Esophagus squamous epithelium (tissue), 4 donors: Measurements from ENCODE around the gene DIPK1B.

Experiments used
- POLR2A ChIP-seq, 4 donors: fragments of 450-650 bp; IDR thresholded peaks; one replicate each; pipeline ENCODE4 v1.6.1; 2017; ENCODE audit warnings: antibody characterized with exemption in 4 of 4, mild to moderate bottlenecking in 4 of 4, moderate library complexity in 3 of 4
- TF ChIP-seq, protein P1 (sequence below), 6 experiments: fragments of 450-650 bp in 4 of 6; fragments of 200-600 bp in 2 of 6; sonication (generic) in 2 of 6; IDR thresholded peaks; one replicate each; pipeline ENCODE4 v1.5.1; 2016 to 2019; ENCODE audit warnings: antibody characterized with exemption in 6 of 6, mild to moderate bottlenecking in 4 of 6, moderate library complexity in 4 of 6

DNA sequence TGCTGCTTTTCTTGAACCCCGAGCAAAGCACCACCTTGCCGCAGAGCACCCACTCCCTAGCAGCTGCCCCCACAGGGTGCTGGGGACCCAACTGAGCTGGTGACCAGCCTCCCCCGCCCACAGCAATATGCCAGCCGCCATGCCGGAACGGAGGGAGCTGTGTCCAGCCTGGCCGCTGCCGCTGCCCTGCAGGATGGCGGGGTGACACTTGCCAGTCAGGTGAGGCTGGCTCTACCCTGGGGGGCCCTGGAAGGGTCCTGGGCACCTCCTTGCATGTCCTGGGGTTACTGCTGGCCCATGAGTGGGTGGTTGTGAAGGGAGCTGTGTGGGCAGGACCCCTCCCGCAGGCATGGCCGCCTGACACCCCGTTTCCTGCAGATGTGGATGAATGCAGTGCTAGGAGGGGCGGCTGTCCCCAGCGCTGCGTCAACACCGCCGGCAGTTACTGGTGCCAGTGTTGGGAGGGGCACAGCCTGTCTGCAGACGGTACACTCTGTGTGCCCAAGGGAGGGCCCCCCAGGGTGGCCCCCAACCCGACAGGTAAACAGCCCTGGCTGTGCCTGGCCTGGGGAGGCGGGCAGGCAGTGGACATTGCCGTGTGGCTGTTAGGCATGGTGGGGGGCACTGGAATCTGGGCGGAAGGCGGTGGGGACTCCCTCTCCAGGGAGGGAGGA lies 42.4 kb upstream of the DIPK1B start:
- TF ChIP-seq, protein P1, sequence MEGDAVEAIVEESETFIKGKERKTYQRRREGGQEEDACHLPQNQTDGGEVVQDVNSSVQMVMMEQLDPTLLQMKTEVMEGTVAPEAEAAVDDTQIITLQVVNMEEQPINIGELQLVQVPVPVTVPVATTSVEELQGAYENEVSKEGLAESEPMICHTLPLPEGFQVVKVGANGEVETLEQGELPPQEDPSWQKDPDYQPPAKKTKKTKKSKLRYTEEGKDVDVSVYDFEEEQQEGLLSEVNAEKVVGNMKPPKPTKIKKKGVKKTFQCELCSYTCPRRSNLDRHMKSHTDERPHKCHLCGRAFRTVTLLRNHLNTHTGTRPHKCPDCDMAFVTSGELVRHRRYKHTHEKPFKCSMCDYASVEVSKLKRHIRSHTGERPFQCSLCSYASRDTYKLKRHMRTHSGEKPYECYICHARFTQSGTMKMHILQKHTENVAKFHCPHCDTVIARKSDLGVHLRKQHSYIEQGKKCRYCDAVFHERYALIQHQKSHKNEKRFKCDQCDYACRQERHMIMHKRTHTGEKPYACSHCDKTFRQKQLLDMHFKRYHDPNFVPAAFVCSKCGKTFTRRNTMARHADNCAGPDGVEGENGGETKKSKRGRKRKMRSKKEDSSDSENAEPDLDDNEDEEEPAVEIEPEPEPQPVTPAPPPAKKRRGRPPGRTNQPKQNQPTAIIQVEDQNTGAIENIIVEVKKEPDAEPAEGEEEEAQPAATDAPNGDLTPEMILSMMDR (IDR thresholded peaks at IDR 0.05) = no peak
- TF ChIP-seq POLR2A (IDR thresholded peaks at IDR 0.05) = no peak
